Esophagus (tissue), 2 donors: ENCODE measurements around the gene AK2. TPM values are rescaled to one million over a fixed set of nuclear protein-coding genes. Genes with fewer than 3 reads are reported as not detected.
A peak's percentile ranks its signal among the peaks of the same experiment; 100 is the strongest.

Source experiments
- H3K27ac ChIP-seq, 2 donors: one replicate each; pipeline ENCODE4 v1.5.1; 2013; ENCODE audit warnings: low read depth in 2 of 2, mild to moderate bottlenecking in 2 of 2, inconsistent platforms in 1 of 2, low read length in 1 of 2, moderate library complexity in 1 of 2
- H3K27me3 ChIP-seq, 2 donors: one replicate each; pipeline ENCODE4 v1.6.1; 2013; ENCODE audit warnings: low read length in 2 of 2, control low read depth in 1 of 2, mild to moderate bottlenecking in 1 of 2; ENCODE audit not compliant: insufficient read depth in 2 of 2, control insufficient read depth in 1 of 2
- H3K36me3 ChIP-seq, 2 donors: one replicate each; pipeline ENCODE4 v1.6.1; 2013; ENCODE audit warnings: low read length in 1 of 2; ENCODE audit not compliant: control insufficient read depth in 2 of 2, insufficient read depth in 2 of 2
- H3K4me1 ChIP-seq, 2 donors: one replicate each; pipeline ENCODE4 v1.6.1; 2013; ENCODE audit warnings: low read length in 1 of 2; ENCODE audit not compliant: control insufficient read depth in 2 of 2, insufficient read depth in 2 of 2
- H3K4me3 ChIP-seq, 2 donors: one replicate each; pipeline ENCODE4 v1.5.1; 2013; ENCODE audit warnings: low read length in 2 of 2, mild to moderate bottlenecking in 2 of 2, low read depth in 1 of 2, moderate library complexity in 1 of 2
- H3K9me3 ChIP-seq, 2 donors: one replicate each; pipeline ENCODE4 v1.6.1; 2013; ENCODE audit warnings: mild to moderate bottlenecking in 2 of 2, low read depth in 1 of 2, low read length in 1 of 2, moderate library complexity in 1 of 2; ENCODE audit not compliant: control insufficient read depth in 2 of 2, insufficient read depth in 1 of 2
- WGBS, 2 donors: extraction: QIAGEN DNeasy Blood & Tissue Kit; methylation state at CpG; one replicate each; pipeline ENCODE4 v1.1.7; 2013; 5-methylcytosine and 5-hydroxymethylcytosine counted together
- polyA plus RNA-seq, 2 donors: library from polyadenylated mRNA; stranded (reverse); fragments of 200-250 nt; gene quantifications; one replicate each; pipeline ENCODE4 v1.2.3, GENCODE V29; 2013
- donor health status: healthy with polysubstance abuse.
- donor health status: Bipolar disorder and iron deficiency.

AK2 gene
- polyA plus RNA-seq, 2 donors: 63.2 to 106 TPM

DNA sequence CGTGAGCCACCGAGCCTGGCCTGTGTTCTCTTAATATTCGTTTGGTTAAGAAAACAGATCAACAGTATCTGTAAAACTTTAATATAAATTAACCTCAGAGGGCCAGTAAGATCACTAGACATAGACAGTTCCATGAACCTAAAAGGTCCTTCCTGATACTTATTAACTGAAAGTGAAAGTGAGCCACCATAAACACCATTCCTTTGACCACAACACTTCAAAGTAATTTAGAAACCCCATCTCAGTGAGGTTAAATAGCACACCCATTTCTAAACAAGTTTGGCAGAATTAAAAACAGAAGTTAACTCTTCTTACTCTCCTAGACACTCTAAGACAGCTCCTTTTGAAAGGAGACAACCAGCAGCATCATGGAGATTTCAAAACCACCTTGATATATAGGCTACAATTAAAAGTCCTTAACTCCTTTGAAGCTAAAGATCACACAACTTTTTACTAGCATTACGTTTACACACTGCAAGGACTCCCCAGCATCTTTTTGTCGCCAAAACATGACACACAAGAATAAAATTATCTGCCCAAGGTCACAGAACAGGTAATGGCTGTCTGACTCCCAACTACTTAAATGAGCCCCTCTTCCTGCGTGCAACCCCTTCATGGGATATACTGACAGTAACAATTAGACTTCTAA, 74.3 kb downstream of the AK2 start:
- no peaks in the 10 kb centered on the region for H3K9me3 ChIP-seq
- H3K36me3 ChIP-seq: no peaks in the 10 kb centered on the region
- H3K27ac ChIP-seq: peak overlapping the region; percentile 34 to 45
- peak overlapping the region; percentile 73 to 99 for H3K4me3 ChIP-seq
- peaks cover 0 to 3% of the 10 kb centered on the region in 2 donors for H3K4me1 ChIP-seq
- H3K27me3 ChIP-seq: no peaks in the 10 kb centered on the region
- WGBS, 2 donors: 22 to 28% methylated on average over 6 of the region's 6 CpGs

DNA sequence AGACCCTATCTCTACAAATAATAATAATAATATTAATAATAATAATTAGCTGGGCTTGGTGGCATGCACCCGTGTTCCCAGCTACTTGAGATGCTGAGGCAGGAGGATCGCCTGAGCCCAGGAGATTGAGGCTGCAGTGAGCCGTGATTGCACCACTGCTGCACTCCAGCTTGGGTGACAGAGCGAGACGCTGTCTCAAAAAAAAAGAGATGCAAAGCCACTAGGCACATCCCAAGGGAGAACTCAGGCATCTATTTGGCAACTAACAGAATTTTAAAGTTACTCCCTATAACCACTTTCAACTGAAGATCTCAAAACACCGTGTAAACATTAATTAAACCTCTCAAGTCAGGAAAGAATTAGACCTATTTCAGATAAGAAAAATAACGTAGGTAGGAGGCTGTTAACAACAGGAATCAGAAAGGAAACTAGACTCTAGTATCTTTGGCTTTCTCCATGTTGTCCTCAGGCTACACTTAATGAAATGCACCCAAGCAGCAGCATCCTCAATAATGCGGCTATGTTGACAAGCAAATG, 75.8 kb downstream of the AK2 start:
- Histone ChIP-seq H3K4me3 (peak overlapping the region in 1 of 2 donors; percentile 23), H3K27ac (no peak overlapping the region), H3K36me3 (no peaks in the 10 kb centered on the region), H3K9me3 (no peaks in the 10 kb centered on the region), H3K27me3 (no peaks in the 10 kb centered on the region), H3K4me1 (peaks cover 0 to 3% of the 10 kb centered on the region in 2 donors)
- WGBS, 2 donors: 66 to 75% methylated on average over 8 of the region's 8 CpGs

DNA sequence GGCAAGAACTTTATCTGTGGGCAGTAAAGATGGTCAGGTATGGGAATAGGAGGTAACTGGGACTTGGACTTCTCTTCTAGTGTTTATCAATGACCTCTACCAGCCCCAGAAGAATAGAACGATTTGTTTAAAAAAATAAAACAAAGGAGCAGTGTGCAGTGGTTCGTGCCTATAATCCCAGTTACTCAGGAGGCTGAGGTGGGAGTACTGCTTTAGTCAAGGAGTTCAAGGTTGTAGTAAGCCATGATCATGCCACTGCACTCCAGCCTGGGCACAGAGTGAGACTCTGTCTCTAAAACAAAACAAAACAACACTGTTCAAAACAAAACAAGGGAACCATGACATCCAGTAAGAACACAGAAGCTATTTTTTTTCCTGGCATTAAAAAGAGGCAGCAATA, 76.3 kb downstream of the AK2 start:
- Histone ChIP-seq H3K4me1 (peaks cover 0 to 3% of the 10 kb centered on the region in 2 donors), H3K27ac (no peak overlapping the region), H3K9me3 (no peaks in the 10 kb centered on the region), H3K4me3 (no peak overlapping the region), H3K36me3 (no peaks in the 10 kb centered on the region), H3K27me3 (no peaks in the 10 kb centered on the region)
- WGBS, 2 donors: 26 to 36% methylated on average over 2 of the region's 2 CpGs

DNA sequence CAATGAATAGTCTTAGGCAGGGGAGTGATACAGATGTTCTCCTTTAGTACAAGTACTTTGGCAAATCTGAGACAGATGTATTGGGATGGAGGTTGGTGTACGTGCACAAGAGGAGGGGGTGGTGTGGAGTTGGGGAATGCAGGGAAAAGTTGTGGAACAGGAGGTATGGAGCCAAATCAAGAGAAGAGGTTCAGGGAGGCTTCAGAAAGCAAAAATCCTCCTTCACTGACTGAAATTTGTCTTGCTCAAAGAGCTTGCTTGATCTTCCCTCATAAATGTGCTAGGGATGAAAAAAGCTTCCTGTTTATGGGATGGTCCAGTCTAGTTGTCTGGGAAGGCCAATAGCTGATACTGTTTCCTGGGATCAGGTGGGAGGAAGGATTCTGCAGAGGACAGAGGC, 77.9 kb downstream of the AK2 start:
- H3K27me3 ChIP-seq: no peaks in the 10 kb centered on the region
- H3K27ac ChIP-seq: no peak overlapping the region
- 87 to 88% methylated on average over 1 of the region's 1 CpG for WGBS, 2 donors
- H3K36me3 ChIP-seq: no peaks in the 10 kb centered on the region
- H3K4me3 ChIP-seq: no peak overlapping the region
- no peaks in the 10 kb centered on the region for H3K9me3 ChIP-seq
- peaks cover 0 to 3% of the 10 kb centered on the region in 2 donors for H3K4me1 ChIP-seq

Other genes starting within 250 kb of the AK2 start
- gene YARS1, start 219.5 kb downstream of the AK2 start, polyA plus RNA-seq: 10 to 100 TPM; 33.2 to 52.2 TPM
- gene S100PBP, start 219.2 kb downstream of the AK2 start, polyA plus RNA-seq: 10 to 100 TPM in 1 of 2 donors, 1 to 10 TPM in 1; 4.6 to 11.4 TPM
- under 1 TPM; 0.53 to 0.90 TPM for gene FNDC5, start 166.0 kb downstream of the AK2 start, polyA plus RNA-seq
- under 1 TPM in 1 of 2 donors, not detected in 1; 0.15 TPM for gene HPCA, start 150.4 kb downstream of the AK2 start, polyA plus RNA-seq
- gene TMEM54, start 135.5 kb downstream of the AK2 start, polyA plus RNA-seq: 100 to 1,000 TPM in 1 of 2 donors, 10 to 100 TPM in 1; 93.0 to 133 TPM
- 10 to 100 TPM; 10.7 to 19.9 TPM for gene RNF19B, start 72.1 kb downstream of the AK2 start, polyA plus RNA-seq
- gene AZIN2, start 44.3 kb upstream of the AK2 start, polyA plus RNA-seq: under 1 TPM; 0.63 to 0.72 TPM
- gene TRIM62, start 145.2 kb upstream of the AK2 start, polyA plus RNA-seq: 1 to 10 TPM; 4.6 to 5.0 TPM
- gene ZNF362, start 219.6 kb upstream of the AK2 start, polyA plus RNA-seq: 10 to 100 TPM in 1 of 2 donors, 1 to 10 TPM in 1; 6.8 to 13.3 TPM